Tibial nerve (tissue), 4 donors: ENCODE data around the gene WDR27.

ENCODE experiments used
- EP300 ChIP-seq, 2 donors: sonication (generic); formaldehyde crosslinking; IDR thresholded peaks; one replicate each; pipeline ENCODE4 v1.6.1; 2017; ENCODE audit warnings: antibody characterized with exemption in 2 of 2, mild to moderate bottlenecking in 1 of 2
- POLR2A ChIP-seq, 2 donors: fragments of 450-650 bp; IDR thresholded peaks; one replicate each; pipeline ENCODE4 v1.6.1; 2017; ENCODE audit warnings: antibody characterized with exemption in 2 of 2, mild to moderate bottlenecking in 2 of 2, moderate library complexity in 2 of 2
- TF ChIP-seq, protein P1 (sequence below), 5 experiments: fragments of 200-600 bp in 3 of 5; fragments of 450-650 bp in 2 of 5; sonication (generic) in 3 of 5; IDR thresholded peaks; one replicate each; pipeline ENCODE4 v1.5.1; 2016 to 2019; ENCODE audit warnings: antibody characterized with exemption in 5 of 5, mild to moderate bottlenecking in 3 of 5, moderate library complexity in 2 of 5

DNA sequence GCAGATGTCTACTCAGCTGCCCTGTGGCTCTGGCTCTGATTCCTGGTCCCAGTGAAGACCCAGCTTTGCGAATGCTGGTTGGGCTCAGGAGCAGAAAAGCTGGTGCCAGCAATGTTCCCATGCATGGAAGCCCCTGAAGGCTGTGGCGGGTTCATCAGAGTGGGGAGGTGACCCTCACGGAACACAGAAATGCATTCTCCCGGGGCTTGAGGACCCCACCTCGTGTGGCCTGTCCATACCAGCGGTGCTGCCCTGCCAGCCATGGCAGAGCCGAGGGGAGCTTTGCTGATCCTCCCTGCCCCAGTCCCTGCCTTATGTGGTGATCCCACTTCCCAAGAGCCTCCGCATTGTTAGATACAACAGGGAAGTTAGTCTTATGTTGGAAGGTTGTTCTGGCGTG is 290.5 kb downstream of the WDR27 start:
- TF ChIP-seq, protein P1, sequence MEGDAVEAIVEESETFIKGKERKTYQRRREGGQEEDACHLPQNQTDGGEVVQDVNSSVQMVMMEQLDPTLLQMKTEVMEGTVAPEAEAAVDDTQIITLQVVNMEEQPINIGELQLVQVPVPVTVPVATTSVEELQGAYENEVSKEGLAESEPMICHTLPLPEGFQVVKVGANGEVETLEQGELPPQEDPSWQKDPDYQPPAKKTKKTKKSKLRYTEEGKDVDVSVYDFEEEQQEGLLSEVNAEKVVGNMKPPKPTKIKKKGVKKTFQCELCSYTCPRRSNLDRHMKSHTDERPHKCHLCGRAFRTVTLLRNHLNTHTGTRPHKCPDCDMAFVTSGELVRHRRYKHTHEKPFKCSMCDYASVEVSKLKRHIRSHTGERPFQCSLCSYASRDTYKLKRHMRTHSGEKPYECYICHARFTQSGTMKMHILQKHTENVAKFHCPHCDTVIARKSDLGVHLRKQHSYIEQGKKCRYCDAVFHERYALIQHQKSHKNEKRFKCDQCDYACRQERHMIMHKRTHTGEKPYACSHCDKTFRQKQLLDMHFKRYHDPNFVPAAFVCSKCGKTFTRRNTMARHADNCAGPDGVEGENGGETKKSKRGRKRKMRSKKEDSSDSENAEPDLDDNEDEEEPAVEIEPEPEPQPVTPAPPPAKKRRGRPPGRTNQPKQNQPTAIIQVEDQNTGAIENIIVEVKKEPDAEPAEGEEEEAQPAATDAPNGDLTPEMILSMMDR (IDR thresholded peaks at IDR 0.05): no peak
- TF ChIP-seq POLR2A (IDR thresholded peaks at IDR 0.05): no peak
- no peak for TF ChIP-seq EP300 (IDR thresholded peaks at IDR 0.05)
